Measurements from ENCODE around the gene DAO. TPM values are rescaled to one million over a fixed set of nuclear protein-coding genes. Genes with fewer than 3 reads are reported as not detected.

The DAO gene
- total and polyA plus RNA-seq, 2 experiments from 2014 or later = 0.88 to 0.90 TPM

DNA sequence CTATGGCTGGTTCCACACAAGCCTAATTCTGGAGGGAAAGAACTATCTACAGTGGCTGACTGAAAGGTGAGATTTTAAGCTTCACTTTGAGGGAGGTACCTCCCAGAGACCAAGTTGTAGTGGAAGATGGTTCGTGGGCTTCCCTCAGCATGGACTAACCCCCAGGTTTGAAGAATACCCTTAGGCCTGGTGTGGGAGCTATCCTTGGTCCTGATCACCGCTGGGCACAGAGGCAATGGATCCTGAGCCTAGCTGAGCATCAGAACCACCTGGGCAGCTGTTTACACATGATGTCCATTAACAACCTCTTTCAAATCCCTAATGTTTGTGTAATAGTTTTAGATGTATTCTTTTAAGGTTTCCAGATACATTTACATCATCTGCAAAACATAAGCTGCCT lies 10.3 kb downstream of the DAO start:
- no peak for TF ChIP-seq EZH2phosphoT487 (IDR thresholded peaks at IDR 0.05; ENCODE audit: low read depth, severe bottlenecking, unreplicated experiment)
- TF ChIP-seq EZH2 (IDR thresholded peaks at IDR 0.05; ENCODE audit: borderline replicate concordance) = no peak
- TF ChIP-seq, protein P1, sequence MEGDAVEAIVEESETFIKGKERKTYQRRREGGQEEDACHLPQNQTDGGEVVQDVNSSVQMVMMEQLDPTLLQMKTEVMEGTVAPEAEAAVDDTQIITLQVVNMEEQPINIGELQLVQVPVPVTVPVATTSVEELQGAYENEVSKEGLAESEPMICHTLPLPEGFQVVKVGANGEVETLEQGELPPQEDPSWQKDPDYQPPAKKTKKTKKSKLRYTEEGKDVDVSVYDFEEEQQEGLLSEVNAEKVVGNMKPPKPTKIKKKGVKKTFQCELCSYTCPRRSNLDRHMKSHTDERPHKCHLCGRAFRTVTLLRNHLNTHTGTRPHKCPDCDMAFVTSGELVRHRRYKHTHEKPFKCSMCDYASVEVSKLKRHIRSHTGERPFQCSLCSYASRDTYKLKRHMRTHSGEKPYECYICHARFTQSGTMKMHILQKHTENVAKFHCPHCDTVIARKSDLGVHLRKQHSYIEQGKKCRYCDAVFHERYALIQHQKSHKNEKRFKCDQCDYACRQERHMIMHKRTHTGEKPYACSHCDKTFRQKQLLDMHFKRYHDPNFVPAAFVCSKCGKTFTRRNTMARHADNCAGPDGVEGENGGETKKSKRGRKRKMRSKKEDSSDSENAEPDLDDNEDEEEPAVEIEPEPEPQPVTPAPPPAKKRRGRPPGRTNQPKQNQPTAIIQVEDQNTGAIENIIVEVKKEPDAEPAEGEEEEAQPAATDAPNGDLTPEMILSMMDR (IDR thresholded peaks at IDR 0.05; ENCODE audit: poor library complexity) = no peak
- Histone ChIP-seq H3K36me3 (replicated peaks; ENCODE audit: insufficient read depth, low read depth) (no peaks in the 10 kb centered on the region), H3K27ac (no peak overlapping the region), H4K20me1 (ENCODE audit: insufficient read depth, poor library complexity, severe bottlenecking) (no peaks in the 10 kb centered on the region), H3K4me3 (no peak overlapping the region), H3K79me2 (no peaks in the 10 kb centered on the region), H2AFZ (no peak overlapping the region), H3K9me3 (ENCODE audit: low read depth) (no peaks in the 10 kb centered on the region), H3K27me3 (no peaks in the 10 kb centered on the region), H3K4me2 (no peak overlapping the region), H3K9me2 (replicated peaks; ENCODE audit: insufficient read depth) (no peaks in the 10 kb centered on the region), H3K4me1 (ENCODE audit: insufficient read depth) (no peaks in the 10 kb centered on the region)
- 66% methylated on average over 2 of the region's 2 CpGs for WGBS (ENCODE audit: low lambda C conversion rate, missing lambda C conversion rate)
- no peak for DNase-seq (ENCODE audit: low spot score)

DNA sequence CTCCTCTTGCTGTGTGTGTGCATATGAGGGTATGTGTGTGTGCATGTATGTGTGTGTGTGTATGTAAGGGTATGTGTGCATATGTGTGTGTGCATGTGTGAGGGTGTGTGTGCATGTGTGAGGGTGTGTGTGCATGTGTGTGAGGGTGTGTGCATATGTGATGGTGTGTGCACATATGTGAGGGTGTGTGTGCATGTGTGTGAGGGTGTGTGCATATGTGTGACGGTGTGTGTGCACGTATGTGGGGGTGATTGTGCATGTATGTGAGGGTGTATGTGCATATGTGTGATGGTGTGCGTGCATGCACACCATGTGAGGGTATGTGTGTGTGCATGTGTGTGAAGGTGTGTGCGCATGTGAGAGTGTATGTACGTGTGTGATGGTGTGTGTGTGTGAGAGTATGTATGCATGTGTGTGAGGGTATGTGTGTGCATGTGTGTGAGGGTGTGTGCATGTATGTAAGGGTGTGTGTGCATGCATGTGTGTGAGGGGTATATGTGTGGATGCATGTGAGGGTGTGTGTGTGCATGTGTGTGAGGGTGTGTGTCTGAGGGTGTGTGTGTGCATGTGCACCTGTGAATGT lies 15.4 kb downstream of the DAO start:
- Histone ChIP-seq H3K27me3 (no peaks in the 10 kb centered on the region), H3K79me2 (no peaks in the 10 kb centered on the region), H3K4me2 (no peak overlapping the region), H3K36me3 (replicated peaks; ENCODE audit: insufficient read depth, low read depth) (no peaks in the 10 kb centered on the region), H2AFZ (no peak overlapping the region), H3K9me3 (ENCODE audit: low read depth) (no peaks in the 10 kb centered on the region), H3K4me3 (no peak overlapping the region), H3K4me1 (ENCODE audit: insufficient read depth) (no peaks in the 10 kb centered on the region), H3K9me2 (replicated peaks; ENCODE audit: insufficient read depth) (no peaks in the 10 kb centered on the region), H3K27ac (no peak overlapping the region), H4K20me1 (ENCODE audit: insufficient read depth, poor library complexity, severe bottlenecking) (no peaks in the 10 kb centered on the region)
- WGBS (ENCODE audit: low lambda C conversion rate, missing lambda C conversion rate) = 68% methylated on average over 5 of the region's 5 CpGs
- TF ChIP-seq, protein P1 (IDR thresholded peaks at IDR 0.05; ENCODE audit: poor library complexity) = no peak
- TF ChIP-seq EZH2 (IDR thresholded peaks at IDR 0.05; ENCODE audit: borderline replicate concordance) (no peak), EZH2phosphoT487 (IDR thresholded peaks at IDR 0.05; ENCODE audit: low read depth, severe bottlenecking, unreplicated experiment) (no peak)
- DNase-seq (ENCODE audit: low spot score) = no peak

DNA sequence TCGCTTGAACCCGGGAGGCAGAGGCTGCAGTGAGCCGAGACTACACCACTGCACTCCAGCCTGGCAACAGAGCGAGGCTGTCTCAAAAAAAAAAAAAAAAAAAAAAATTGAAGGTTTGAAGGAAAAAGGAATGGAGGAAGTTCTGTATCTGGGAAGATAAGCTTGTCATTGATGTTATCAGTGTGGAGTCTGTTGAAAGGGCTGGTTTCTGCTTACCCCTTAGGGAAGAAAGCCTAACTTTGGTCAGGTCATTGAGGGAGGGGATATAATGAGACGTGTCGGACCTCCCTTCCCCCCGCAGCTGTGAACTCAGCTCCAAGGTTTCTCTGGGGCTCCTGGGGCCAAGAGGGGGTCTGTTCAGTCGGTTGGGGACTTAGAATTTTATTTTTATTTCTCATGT lies 16.4 kb downstream of the DAO start:
- no peak for DNase-seq (ENCODE audit: low spot score)
- Histone ChIP-seq H3K9me2 (replicated peaks; ENCODE audit: insufficient read depth) (no peaks in the 10 kb centered on the region), H3K27ac (no peak overlapping the region), H2AFZ (no peak overlapping the region), H3K4me2 (no peak overlapping the region), H3K4me1 (ENCODE audit: insufficient read depth) (no peaks in the 10 kb centered on the region), H3K36me3 (replicated peaks; ENCODE audit: insufficient read depth, low read depth) (no peaks in the 10 kb centered on the region), H3K27me3 (no peaks in the 10 kb centered on the region), H3K79me2 (no peaks in the 10 kb centered on the region), H4K20me1 (ENCODE audit: insufficient read depth, poor library complexity, severe bottlenecking) (no peaks in the 10 kb centered on the region), H3K4me3 (no peak overlapping the region), H3K9me3 (ENCODE audit: low read depth) (no peaks in the 10 kb centered on the region)
- WGBS (ENCODE audit: low lambda C conversion rate, missing lambda C conversion rate) = 52% methylated on average over 7 of the region's 8 CpGs
- TF ChIP-seq, protein P1 (IDR thresholded peaks at IDR 0.05; ENCODE audit: poor library complexity) = no peak
- TF ChIP-seq EZH2phosphoT487 (IDR thresholded peaks at IDR 0.05; ENCODE audit: low read depth, severe bottlenecking, unreplicated experiment) = no peak
- TF ChIP-seq EZH2 (IDR thresholded peaks at IDR 0.05; ENCODE audit: borderline replicate concordance) = no peak
